Hepatocyte (in vitro differentiated cells): ENCODE results near the gene AMPH.
A peak's percentile ranks its signal among the peaks of the same experiment; 100 is the strongest.
"Not testable (repeated sequence)": the region's sequence is repeated elsewhere in the genome, so short reads cannot be mapped to it uniquely, and the experiment has no call there.

Source experiments
- EZH2phosphoT487 ChIP-seq: fragments of 200-600 bp; sonication (generic); IDR thresholded peaks from one replicate; pipeline ENCODE4 v1.6.1; 2018; ENCODE audit warnings: antibody characterized with exemption, mild to moderate bottlenecking, low read depth, moderate library complexity; ENCODE audit not compliant: unreplicated experiment, severe bottlenecking
- TF ChIP-seq, protein P1 (sequence below): fragments of 200-600 bp; sonication (generic); IDR thresholded peaks from 2 replicates; pipeline ENCODE4 v1.5.1; 2016; ENCODE audit warnings: antibody characterized with exemption, mild to moderate bottlenecking; ENCODE audit not compliant: poor library complexity

GRCh38 chr7:38363379-38363778 is 267.8 kb downstream of the AMPH start:
- TF ChIP-seq, protein P1, sequence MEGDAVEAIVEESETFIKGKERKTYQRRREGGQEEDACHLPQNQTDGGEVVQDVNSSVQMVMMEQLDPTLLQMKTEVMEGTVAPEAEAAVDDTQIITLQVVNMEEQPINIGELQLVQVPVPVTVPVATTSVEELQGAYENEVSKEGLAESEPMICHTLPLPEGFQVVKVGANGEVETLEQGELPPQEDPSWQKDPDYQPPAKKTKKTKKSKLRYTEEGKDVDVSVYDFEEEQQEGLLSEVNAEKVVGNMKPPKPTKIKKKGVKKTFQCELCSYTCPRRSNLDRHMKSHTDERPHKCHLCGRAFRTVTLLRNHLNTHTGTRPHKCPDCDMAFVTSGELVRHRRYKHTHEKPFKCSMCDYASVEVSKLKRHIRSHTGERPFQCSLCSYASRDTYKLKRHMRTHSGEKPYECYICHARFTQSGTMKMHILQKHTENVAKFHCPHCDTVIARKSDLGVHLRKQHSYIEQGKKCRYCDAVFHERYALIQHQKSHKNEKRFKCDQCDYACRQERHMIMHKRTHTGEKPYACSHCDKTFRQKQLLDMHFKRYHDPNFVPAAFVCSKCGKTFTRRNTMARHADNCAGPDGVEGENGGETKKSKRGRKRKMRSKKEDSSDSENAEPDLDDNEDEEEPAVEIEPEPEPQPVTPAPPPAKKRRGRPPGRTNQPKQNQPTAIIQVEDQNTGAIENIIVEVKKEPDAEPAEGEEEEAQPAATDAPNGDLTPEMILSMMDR, result peak; percentile 43
- not testable (repeated sequence) for TF ChIP-seq EZH2phosphoT487
